Measurements from ENCODE around the gene UPK1A.

DNA sequence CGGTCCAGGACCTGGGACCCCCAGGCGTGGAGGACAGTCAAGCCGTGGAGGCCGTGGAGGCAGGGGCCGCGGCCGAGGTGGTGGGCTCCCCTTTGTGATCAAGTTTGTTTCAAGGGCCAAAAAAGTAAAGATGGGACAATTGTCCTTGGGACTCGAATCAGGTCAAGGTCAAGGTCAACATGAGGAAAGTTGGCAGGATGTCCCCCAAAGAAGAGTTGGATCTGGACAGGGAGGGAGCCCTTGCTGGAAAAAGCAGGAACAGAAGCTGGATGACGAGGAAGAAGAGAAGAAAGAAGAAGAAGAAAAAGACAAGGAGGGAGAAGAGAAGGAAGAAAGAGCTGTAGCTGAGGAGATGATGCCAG, 53.8 kb downstream of the UPK1A start:
- TF ChIP-seq, protein P1, sequence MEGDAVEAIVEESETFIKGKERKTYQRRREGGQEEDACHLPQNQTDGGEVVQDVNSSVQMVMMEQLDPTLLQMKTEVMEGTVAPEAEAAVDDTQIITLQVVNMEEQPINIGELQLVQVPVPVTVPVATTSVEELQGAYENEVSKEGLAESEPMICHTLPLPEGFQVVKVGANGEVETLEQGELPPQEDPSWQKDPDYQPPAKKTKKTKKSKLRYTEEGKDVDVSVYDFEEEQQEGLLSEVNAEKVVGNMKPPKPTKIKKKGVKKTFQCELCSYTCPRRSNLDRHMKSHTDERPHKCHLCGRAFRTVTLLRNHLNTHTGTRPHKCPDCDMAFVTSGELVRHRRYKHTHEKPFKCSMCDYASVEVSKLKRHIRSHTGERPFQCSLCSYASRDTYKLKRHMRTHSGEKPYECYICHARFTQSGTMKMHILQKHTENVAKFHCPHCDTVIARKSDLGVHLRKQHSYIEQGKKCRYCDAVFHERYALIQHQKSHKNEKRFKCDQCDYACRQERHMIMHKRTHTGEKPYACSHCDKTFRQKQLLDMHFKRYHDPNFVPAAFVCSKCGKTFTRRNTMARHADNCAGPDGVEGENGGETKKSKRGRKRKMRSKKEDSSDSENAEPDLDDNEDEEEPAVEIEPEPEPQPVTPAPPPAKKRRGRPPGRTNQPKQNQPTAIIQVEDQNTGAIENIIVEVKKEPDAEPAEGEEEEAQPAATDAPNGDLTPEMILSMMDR (IDR thresholded peaks at IDR 0.05 in 2 of 3, conservative IDR thresholded peaks at IDR 0.05 in 1 of 3; ENCODE audit: control insufficient read depth in 2 of 3, extremely low read depth in 1 of 3, insufficient read depth in 1 of 3, low read depth in 3 of 3, low read length in 3 of 3), result no peak
- no peak for TF ChIP-seq RFX5 (IDR thresholded peaks at IDR 0.05; ENCODE audit: low read depth, low read length)
- no peak for TF ChIP-seq YBX1 (IDR thresholded peaks at IDR 0.05)
- TF ChIP-seq POLR2A (IDR thresholded peaks at IDR 0.05; ENCODE audit: low read depth, low read length), result no peak
- no peak for TF ChIP-seq SP1 (IDR thresholded peaks at IDR 0.05; ENCODE audit: low read depth, low read length)
- TF ChIP-seq JUND (IDR thresholded peaks at IDR 0.05; ENCODE audit: low read depth, low read length), result no peak
- TF ChIP-seq ZNF274 (IDR thresholded peaks at IDR 0.05; ENCODE audit: insufficient read depth, insufficient read length), result no peak
- TF ChIP-seq YY1 (IDR thresholded peaks at IDR 0.05; ENCODE audit: low read depth, low read length), result no peak
